Activated CD8-positive, alpha-beta T cell treated with anti-CD3 and anti-CD28 coated beads for 36 hours (primary cell): ENCODE data around the gene CKM. TPM values are rescaled to one million over a fixed set of nuclear protein-coding genes. Genes with fewer than 3 reads are reported as not detected.

Experiments used
- ATAC-seq: fragments of 200-7000 bp; cut with Tn5 transposase; one replicate; pipeline ENCODE4 v1.10.0; 2021; ENCODE audit warnings: mild to moderate bottlenecking, moderate library complexity
- CTCF ChIA-PET: fragments of 350-600 bp; sonication (Branson Sonifier 250); formaldehyde crosslinking; loops from one replicate; lab custom pipeline; 2021; ENCODE audit warnings: antibody characterized with exemption; lab: Charles Lee
- POLR2A ChIA-PET: fragments of 350-600 bp; sonication (Branson Sonifier 250); formaldehyde crosslinking; loops from one replicate; lab custom pipeline; 2021; ENCODE audit warnings: antibody characterized with exemption; lab: Charles Lee
- DNase-seq: peaks from one replicate; pipeline ENCODE4 v3.0.0-alpha.2; 2020
- H3K27ac Mint-ChIP-seq: one replicate; pipeline ENCODE4 v1.8.0; 2021; ENCODE audit warnings: mild to moderate bottlenecking, mixed read lengths
- H3K27me3 Mint-ChIP-seq: one replicate; pipeline ENCODE4 v1.8.0; 2021; ENCODE audit warnings: mixed read lengths
- H3K36me3 Mint-ChIP-seq: one replicate; pipeline ENCODE4 v1.8.0; 2021; ENCODE audit warnings: low read depth, mixed read lengths
- H3K4me1 Mint-ChIP-seq: one replicate; pipeline ENCODE4 v1.8.0; 2021; ENCODE audit warnings: low read depth, mixed read lengths
- H3K4me3 Mint-ChIP-seq: one replicate; pipeline ENCODE4 v1.8.0; 2021; ENCODE audit warnings: mild to moderate bottlenecking, moderate library complexity, mixed read lengths
- H3K9me3 Mint-ChIP-seq: one replicate; pipeline ENCODE4 v1.8.0; 2021; ENCODE audit warnings: mixed read lengths
- CTCF ChIP-seq: fragments of 200-600 bp; IDR thresholded peaks from one replicate; pipeline ENCODE4 v1.8.0; 2022; ENCODE audit warnings: antibody characterized with exemption, mild to moderate bottlenecking
- intact Hi-C: fragments of 100-400 bp; cut with micrococcal nuclease; formaldehyde crosslinking; loops from one replicate; pipeline ENCODE4 v1.10.0; 2022
- total RNA-seq, 2 experiments: library from RNA; stranded (reverse); gene quantifications; one replicate each; pipeline ENCODE4 v1.2.3, GENCODE V29; 2021

The CKM gene
- total RNA-seq, 2 experiments from 2014 or later = not detected

GRCh38 chr19:45364696-45365095 lies 42.0 kb upstream of the CKM start:
- H3K9me3 Mint-ChIP-seq = no peaks in the 10 kb centered on the region
- intact Hi-C loops = no loop called here
- H3K4me1 Mint-ChIP-seq = peaks cover 11% of the 10 kb centered on the region
- POLR2A ChIA-PET = no interaction called here
- H3K27ac Mint-ChIP-seq = no peak overlapping the region
- no peak overlapping the region for H3K4me3 Mint-ChIP-seq
- no peaks in the 10 kb centered on the region for H3K27me3 Mint-ChIP-seq
- no peak for TF ChIP-seq CTCF
- no peak for DNase-seq
- CTCF ChIA-PET = no interaction called here
- no peak for ATAC-seq
- H3K36me3 Mint-ChIP-seq = peaks cover 4% of the 10 kb centered on the region

GRCh38 chr19:45363861-45364459 lies 41.3 kb upstream of the CKM start:
- Mint-ChIP-seq H3K36me3 (peaks cover 4% of the 10 kb centered on the region), H3K27ac (no peak overlapping the region), H3K4me1 (peaks cover 8% of the 10 kb centered on the region), H3K9me3 (no peaks in the 10 kb centered on the region), H3K27me3 (no peaks in the 10 kb centered on the region), H3K4me3 (no peak overlapping the region)
- ATAC-seq = no peak
- ChIA-PET POLR2A (no interaction called here), CTCF (no interaction called here)
- no peak for DNase-seq
- intact Hi-C loops = no loop called here
- no peak for TF ChIP-seq CTCF

- CTCF ChIA-PET = no interaction called here
- intact Hi-C loops = no loop called here
- TF ChIP-seq CTCF = no peak
- POLR2A ChIA-PET = no interaction called here
- no peak overlapping the region for H3K4me3 Mint-ChIP-seq
- ATAC-seq (no peak), DNase-seq (no peak)
- H3K36me3 Mint-ChIP-seq = peaks cover 6% of the 10 kb centered on the region
- no peaks in the 10 kb centered on the region for H3K9me3 Mint-ChIP-seq
- H3K4me1 Mint-ChIP-seq = no peaks in the 10 kb centered on the region
- no peak overlapping the region for H3K27ac Mint-ChIP-seq
- H3K27me3 Mint-ChIP-seq = no peaks in the 10 kb centered on the region
Measured at GRCh38 chr19:45362291-45362690, 39.6 kb upstream of the CKM start.

GRCh38 chr19:45361608-45362007 lies 38.9 kb upstream of the CKM start:
- no peak for TF ChIP-seq CTCF
- no peaks in the 10 kb centered on the region for H3K27me3 Mint-ChIP-seq
- no peaks in the 10 kb centered on the region for H3K4me1 Mint-ChIP-seq
- no peak overlapping the region for H3K4me3 Mint-ChIP-seq
- H3K36me3 Mint-ChIP-seq = peaks cover 8% of the 10 kb centered on the region
- ChIA-PET CTCF (no interaction called here), POLR2A (no interaction called here)
- intact Hi-C loops = no loop called here
- H3K9me3 Mint-ChIP-seq = no peaks in the 10 kb centered on the region
- ATAC-seq (no peak), DNase-seq (no peak)
- no peak overlapping the region for H3K27ac Mint-ChIP-seq

GRCh38 chr19:45358213-45358792 lies 35.6 kb upstream of the CKM start:
- H3K36me3 Mint-ChIP-seq = peaks cover 20% of the 10 kb centered on the region
- no peak for TF ChIP-seq CTCF
- no peaks in the 10 kb centered on the region for H3K9me3 Mint-ChIP-seq
- ChIA-PET CTCF (interaction anchor here (1.2 kb wide), 2 partner anchors 19 to 299 kb away, joined by 3 to 6 read pairs; no protein-coding TSS in a partner anchor), POLR2A (no interaction called here)
- intact Hi-C loops = no loop called here
- H3K4me3 Mint-ChIP-seq = no peak overlapping the region
- H3K27ac Mint-ChIP-seq = no peak overlapping the region
- no peaks in the 10 kb centered on the region for H3K4me1 Mint-ChIP-seq
- DNase-seq (no peak), ATAC-seq (no peak)
- H3K27me3 Mint-ChIP-seq = no peaks in the 10 kb centered on the region
